Mucosa of gallbladder (tissue), 1 donor: ENCODE results near the gene GNA14. TPM values are rescaled to one million over a fixed set of nuclear protein-coding genes. Genes with fewer than 3 reads are reported as not detected.
"Not testable (repeated sequence)": the region's sequence is repeated elsewhere in the genome, so short reads cannot be mapped to it uniquely, and the experiment has no call there.

Experiments used
- DNase-seq: peaks from one replicate; pipeline ENCODE4 v3.0.0-alpha.2; 2020; ENCODE audit warnings: low spot score
- total RNA-seq: library from RNA; stranded (reverse); gene quantifications from one replicate; pipeline ENCODE4 v1.2.1, GENCODE V29; 2021
- donor health status: DM: no; HTN: no; CAD: no.

GNA14 gene
- total RNA-seq: 11.3 TPM

DNA sequence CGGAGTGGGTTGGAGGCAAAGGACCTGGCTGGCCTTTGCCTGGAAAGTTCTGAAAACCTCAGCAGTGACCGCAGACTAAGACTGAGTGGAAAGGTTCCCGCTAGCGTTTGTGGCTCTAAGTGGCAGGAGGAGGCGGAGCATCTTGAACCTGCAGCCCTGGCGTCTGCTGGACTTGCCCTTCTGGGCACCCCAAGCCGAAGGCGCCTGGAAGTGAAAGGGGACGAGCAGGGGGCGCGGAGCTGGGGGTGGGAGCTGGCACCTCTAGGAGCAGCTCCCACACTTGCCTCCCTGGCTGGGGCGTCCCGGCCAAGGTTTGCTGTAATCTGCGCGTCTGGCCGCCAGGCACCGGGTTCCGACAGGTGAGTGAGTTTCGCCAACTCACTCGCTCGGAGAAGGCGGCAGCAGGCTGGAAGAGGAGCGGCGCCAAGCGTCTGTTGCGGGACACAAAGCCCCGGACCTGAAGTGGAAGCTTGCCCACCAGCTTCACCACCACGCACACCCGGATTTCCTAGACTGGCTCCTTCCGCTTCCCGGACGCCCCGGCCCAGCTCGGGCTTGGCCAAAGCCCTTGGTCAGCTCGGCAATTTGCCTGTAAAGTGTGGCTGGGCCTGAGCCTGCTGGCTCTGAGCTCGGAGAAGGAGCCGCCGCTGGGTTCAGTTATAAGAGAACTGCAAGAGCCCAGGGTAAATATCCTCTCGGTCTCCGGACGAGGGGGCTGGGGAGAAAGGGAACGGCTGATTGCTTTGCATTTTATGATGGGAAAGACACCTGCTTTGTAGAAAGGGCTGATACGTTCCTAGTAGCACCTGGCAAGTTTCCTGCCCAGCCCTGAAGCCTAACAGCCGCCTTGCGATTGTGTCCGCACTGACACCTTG, at the start of gene GNA14:
TSS of gene GNA14 (minus strand) at position 89 of the 875 bp plus-strand sequence. CDS start 529 bp downstream, outside the sequence.
- DNase-seq: peak; percentile 37

DNA sequence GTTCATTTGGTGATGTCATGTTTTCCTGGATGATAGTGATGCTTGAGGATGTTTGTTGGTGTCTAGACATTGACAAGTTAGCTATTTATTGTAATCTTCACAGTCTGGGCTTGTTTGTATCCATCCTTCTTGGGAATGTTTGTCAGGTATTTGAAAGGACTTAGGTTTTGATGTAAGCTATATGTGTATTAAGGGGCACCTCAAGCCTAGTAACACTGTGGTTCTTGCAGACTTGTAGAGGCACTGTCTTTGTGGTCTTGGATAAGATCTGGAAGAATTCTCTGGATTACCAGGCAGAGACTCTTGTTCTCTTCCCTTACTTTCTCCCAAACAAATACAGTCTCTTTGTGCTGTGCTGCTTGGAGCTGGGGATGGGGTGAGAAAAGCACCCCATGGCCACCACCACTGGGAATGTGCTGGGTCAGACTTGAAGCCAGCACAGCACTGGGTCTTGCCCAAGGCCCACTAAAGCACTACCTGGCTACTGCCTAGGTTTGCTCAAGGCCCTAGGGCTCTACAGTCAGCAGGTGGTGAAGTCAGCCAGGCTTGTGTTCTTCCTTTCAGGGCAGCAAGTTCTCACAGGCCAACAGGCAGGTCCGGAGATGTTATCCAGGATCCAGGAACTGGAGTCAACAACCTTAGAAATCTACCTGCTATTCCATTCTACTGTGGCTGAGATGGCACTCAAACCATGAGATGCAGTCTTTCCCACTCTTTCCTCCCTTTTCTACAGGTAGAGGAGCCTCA, 49.3 kb upstream of the GNA14 start:
- DNase-seq: no peak

DNA sequence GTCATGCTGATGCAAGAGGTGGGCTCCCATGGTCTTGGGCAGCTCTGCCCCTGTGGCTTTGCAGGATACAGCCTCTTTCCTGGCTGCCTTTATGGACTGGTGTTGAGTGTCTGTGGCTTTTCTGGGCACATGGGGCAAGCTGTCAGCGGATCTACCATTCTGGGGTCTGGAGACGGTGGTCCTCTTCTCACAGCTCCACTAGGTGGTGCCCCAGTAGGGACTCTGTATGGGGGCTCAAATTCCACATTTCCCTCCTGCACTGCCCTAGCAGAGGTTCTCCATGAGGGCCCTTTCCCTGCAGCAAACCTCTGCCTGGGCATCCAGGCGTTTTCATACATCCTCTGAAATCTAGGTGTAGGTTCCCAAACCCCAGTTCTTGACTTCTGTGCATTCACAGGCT, 42.6 kb upstream of the GNA14 start:
- not testable (repeated sequence) for DNase-seq

DNA sequence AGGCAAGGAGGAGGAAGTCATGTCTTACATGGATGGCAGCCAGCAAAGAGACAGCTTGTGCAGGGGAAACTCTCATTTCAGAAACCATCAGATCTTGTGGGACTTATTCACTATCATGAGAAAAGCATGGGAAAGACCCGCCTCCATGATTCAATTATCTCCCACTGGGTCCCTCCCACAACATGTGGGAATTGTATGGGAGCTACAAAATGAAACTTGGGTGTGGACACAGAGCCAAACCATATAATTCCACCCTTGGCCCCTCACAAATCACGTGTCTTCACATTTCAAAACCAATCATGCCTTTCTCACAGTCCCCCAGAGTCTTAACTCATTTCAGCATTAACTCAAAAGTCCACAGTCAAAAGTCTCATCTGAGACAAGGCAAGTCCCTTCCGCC, 42.0 kb upstream of the GNA14 start:
- not testable (repeated sequence) for DNase-seq

DNA sequence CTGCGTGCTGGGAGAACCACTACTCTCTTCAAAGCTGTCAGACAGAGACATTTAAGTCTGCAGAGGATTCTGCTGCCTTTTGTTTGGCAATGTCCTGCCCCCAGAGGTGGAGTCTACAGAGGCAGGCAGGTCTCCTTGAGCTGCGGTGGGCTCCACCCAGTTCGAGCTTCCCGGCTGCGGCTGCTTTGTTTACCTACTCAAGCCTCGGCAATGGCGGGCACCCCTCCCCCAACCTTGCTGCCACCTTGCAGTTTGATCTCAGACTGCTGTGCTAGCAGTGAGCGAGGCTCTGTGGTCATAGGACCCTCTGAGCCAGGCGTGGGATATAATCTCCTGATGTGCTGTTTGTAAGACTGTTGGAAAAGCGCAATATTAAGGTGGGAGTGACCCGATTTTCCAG, 39.6 kb upstream of the GNA14 start:
- not testable (repeated sequence) for DNase-seq

DNA sequence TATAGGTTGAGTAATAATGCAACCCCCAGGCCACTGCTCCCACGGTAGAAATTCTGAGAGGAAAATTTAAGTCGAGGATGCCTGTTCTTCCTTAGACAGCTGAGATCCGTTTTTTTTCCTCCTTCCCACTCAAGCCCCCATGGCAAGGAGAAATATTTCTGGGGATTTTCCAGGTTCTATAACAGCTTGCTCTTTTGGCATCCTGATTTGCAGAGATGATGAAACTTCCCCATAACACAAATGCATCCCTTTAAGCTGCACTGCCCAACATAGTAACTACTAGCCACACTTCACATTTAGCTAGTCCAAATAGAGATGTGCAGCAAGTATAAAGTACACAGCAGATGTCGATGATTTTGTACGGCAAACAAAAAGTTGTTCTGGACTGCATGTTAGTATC, 32.5 kb upstream of the GNA14 start:
- DNase-seq: no peak

DNA sequence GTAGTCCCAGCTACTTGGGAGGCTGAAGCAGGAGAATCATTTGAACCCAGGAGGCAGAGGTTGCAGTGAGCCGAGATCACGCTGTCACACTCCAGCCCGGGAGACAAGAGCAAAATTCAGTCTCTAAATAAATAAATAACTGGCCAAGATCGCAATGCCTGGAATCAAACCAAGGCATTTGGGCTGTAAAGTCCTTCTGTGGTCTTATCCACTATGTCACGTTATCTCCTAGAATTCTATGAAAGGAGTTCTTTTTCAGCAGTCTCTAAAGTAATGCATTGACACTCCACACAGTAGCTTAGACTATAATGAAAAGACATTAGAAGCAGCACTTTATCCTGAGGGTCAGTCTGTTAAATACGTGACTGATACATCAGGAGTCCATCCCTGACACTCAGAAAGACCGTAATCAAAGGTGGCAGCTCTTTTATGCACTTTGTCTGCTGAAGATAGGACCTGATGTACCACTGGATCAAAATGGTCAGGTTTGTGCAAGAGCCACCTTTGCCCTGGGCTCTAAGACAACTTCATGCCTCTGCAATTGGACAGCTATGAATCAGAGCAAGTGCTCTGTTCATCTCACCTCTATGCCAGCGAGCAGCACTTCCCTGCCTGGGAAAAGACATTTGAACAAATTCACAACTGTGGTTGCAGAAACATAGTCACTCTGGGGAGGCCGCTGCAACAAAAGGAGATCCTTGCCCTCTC, 31.7 kb upstream of the GNA14 start:
- DNase-seq: no peak

DNA sequence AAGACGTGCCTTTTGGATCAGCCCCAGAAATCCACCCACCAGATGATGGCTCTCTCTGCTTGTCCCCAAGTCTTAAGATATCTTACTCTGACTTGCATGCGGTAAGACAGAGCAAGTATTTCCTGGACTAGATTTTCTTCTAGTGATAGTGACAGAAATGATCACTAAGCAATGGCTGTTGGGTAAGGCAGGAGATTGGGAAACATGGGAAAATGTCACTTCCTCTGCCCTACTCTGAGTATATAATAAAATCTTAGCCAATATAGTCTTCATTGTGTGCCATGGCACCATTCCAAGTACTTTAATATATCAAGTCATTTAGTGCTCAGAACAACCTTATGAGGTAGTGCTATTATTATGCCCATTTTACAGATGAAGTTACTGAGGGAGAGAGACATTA, 31.0 kb upstream of the GNA14 start:
- no peak for DNase-seq

DNA sequence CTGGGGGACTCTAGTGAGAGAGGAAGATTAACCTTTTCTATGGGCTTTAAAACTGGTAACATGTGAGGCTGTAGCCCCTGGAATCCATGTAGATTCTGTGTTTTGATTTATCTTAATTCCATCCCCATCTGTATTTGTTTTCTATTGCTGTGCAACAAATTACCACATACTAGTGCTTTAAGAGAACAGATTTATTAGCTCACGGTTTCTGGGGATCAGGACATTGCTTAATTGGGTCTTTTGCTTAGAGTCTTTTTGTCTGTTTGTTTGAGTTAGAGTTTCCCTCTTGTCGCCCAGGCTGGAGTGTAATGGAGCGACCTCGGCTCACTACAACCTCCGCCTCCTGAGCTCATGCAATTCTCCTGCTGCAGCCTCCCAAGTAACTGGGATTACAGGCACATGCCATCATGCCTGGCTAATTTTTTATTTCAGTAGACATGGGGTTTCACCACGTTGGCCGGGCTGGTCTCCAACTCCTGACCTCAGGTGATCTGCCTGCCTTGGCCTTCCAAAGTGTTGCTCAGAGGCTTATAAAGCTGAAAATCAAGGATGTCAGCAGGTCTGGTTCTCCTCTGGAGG, 29.9 kb upstream of the GNA14 start:
- no peak for DNase-seq

DNA sequence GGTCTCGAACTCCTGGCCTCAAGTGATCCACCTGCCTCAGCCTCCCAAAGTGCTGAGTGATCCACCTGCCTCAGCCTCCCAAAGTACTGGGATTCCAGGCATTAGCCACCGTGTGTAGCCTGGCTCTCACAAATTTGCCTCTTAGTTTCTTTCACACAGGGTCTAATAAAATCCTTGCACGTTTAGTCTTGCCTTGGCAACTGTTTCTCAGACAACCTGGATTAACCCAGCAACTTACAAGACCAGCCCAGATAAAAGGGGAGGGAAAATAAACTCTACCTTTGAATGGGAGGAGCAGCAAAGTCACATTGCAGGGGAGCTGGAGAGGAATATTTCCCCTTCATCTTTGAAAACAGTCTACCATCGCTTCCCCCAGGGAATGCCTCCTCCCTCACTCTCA, 29.3 kb upstream of the GNA14 start:
- no peak for DNase-seq

DNA sequence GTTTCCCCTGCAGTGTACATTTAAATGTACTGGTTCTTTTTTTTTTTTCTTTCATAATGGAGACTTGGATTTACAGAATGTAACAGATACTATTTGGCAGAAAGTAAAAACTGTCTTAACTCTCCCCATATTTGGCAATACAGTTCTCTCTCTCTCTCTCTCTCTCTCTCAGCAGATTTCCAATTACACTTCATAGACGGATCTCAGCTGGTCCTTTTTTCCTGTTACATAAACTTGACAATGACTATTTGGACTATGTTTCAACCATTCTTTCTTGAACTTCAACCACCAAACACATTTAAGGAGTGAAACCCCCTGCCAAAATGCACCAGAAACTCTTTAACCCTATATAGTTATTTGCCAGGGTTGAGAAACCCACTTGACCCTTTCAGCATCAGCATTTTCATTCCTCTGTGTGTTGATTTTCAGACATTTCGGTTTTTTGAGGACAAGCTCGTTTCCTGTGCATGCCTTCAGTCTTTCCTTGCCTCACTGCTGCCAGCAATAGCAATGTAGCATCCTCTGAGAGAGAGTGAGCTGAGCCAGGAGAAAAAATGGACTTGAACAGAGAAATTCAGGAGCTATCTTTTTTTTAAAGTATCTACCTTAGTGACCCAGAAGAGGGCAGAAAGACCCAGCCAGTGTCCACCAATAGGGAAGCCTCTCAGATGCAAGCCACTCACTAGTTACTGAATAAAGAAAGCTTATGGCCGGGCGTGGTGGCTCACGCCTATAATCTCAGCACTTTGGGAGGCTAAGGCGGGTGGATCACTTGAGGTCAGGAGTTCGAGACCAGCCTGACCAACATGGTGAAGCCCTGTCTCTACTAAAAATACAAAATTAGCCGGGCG, 26.0 kb upstream of the GNA14 start:
- no peak for DNase-seq

DNA sequence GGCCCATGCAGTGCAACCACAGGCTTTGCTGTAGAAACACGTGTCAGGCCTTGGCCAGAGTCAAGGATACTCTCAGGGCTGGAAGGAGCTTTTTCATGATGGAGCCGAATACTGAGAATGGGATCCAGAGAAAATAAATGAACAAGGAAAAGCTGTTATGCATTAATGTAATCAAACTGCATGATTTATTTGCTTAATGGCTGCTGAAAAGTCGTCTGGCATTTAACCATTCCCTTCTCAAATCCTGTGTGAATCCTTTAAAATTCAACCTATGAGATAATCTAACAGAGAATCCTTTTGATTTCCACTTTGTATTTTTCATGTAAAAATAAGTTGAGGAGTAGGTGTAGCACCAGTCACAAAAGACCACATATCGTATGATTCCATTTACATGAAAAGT, 24.1 kb upstream of the GNA14 start:
- no peak for DNase-seq

DNA sequence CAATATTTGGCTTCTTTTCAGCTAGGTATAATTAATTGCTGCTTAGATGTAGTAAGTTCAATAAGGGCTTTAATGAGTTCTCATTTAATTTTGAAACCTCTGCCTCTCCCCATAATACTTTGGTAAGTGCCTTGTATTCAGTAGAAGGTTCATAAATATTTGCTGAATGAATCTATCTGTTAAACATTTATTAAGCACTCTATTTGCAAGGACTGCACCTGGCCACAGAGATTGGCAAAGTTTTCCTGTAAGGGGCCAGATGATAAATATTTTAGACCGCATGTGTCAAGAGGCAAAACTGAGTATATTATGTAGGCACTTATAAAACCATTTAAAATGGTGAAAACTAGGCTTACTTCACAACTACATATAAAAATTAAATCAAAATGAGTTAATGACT, 19.0 kb upstream of the GNA14 start:
- no peak for DNase-seq

DNA sequence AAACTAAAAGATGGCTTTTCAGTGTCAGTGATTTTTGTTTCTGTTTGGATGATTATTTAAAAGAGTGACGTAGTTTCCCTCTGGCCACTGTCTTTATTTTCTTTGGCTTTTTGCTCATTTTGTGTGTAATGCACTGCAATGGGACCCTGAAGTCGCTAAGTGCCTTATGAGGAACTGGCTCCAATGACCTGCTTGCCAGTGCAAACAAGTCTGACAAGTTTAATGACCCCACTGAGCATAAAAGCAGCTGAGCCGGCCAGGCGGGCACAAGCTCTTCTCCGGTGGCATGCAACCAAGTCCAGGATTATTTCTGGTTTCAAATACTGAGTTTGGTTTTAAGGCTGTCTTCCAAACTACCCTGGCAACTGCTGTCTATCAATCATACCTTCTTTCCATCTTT, 15.6 kb upstream of the GNA14 start:
- peak; percentile 67 for DNase-seq

DNA sequence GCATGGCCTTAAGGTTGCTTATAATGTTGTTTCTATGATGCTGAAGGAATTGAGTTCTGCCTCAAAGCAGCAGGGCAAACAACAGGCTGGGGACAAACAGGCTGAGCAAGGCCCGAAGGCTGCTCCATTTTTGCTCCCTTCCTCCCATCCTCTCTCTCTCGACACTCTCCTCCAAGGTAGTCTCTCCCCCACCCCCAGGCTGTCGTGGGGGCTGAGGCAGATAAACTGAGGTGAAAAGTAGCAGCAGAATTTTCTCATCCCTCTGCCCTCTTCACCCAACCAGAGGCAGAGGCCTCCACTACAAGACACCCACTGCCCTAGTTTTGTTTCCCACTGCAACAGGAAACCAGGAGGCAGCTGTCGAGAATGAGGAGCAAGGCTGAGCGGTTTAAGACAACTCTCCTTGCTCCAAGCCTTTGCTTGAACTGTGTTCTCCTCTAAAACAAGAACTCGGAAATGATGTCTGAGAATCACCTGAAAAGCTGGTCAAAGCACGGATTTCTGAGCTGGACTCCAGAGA, 13.5 kb upstream of the GNA14 start:
- DNase-seq: no peak

DNA sequence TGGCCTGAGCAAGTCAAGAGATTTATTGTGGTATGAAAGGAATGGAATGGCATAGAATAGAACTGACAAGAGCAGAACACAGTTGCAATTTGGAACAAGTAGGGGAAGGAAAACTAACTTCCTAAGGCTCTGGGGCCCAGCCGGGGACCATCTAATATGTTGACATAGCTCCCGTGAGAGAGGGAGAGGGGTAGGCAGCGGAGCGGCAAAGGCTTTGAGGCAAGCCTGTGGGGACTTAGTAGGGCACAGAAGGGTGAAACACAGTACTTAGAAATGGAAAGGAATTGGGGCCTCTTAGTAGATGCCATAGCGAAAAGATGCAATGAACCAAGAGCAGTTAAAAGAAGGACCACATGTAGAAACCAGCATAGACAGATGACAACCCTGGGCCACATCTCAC, 11.8 kb upstream of the GNA14 start:
- DNase-seq: no peak

DNA sequence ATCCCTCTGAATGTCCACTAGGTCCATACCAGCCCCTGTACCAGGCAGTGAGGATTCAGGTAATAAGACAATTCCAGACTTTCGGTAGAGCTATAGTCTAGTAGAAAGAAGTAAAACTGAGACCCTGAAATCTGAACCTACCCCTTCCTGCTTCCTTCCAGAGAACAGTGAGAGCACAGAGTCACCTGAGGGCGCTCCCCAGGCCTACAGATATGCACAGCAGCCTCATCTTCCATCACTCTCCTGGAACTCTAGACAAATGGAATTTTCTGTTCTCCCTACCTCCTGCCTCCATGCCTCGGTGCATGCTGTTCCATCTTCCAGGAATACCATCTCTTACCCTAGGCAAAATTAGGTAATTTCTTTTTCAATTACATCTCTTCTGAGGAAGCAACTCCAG, 3.1 kb upstream of the GNA14 start:
- DNase-seq: no peak

DNA sequence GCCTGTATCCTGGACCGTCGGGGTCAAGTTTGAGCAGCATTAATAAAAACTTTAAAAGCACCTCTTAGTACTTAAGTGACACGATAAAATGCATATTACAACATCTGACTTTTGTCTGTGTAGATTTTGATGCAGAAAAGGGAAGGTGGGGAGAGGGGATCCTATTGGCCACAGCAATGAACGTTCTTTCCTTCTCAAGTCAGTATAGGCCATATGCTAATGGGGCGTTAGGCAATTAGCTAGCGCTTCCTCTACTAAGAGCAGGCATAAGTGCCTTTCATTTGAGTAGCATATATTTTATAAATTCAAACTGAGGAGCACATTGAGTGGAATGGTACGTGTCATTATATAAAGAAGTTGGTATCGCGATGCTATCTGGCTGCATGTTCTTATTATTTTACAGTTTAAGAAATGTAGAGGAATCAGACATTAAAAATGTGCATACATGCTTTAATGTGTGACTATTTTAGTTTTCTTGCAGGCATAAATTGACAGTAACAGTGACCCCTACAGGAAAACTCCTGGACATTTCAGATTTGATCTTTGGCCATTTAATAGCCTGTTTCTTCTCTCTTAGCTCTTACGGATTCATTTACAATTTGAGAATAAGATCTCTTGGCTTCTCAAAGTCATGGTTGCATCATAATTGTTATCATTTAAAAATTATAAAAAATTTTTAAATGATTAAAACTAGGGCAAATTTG, 1.1 kb upstream of the GNA14 start:
- DNase-seq: no peak

DNA sequence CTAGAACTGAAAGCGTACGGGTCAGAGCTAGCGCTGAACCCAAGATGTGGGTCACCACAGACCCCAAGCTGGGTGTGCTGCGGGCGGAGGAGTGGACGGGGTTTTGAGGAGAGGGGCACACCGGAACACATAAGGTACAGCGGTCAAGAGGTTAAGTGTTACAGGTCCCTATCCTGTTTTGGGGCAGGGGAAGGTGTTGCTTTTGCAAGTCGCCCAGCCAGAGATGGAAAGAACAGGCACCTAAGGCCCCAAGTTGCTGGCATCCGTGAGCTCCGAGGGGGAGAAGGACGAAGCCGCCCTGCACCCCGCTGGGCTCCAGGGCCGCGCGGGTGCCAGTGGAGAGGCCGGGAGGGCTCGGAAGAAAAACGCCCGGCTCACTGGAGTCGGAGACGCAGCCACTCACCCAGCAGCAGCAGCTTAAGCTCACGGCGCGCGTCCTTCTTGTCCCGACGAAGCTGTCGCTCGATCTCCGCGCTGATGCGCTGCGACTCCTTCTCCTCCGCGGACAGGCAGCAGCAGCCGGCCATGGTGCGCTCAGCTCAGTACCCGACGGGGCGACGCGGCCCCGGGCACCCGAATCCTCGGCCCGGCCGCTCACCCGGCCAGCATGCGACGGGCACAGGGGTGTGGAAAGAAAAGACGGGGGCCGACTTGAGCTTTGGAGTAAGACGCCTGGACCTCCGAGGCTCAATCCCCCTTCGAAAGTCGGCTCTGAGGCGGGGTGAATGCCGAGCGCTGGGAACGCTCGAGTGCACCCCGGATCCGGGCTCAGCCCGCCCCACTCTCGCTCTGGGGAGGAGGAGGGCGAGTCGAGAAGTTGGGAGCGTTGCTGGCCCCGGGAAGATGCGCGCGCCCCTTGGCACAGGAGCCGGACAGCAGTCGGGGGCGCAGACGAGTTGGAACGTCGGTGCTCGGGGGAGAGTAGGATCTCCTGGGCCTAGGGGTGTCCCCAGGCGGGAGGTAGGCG, 572 bp downstream of the GNA14 start:
- no peak for DNase-seq
